ENCODE measurements around the gene MYDGF. TPM values are rescaled to one million over a fixed set of nuclear protein-coding genes. Genes with fewer than 3 reads are reported as not detected.

MYDGF gene
- total RNA-seq, 1 experiment from 2014 or later, result 58.2 TPM

- Mint-ChIP-seq H3K27me3 (ENCODE audit: low read depth) (no peaks in the 10 kb centered on the region), H3K36me3 (peaks cover 24% of the 10 kb centered on the region), H3K27ac (no peak overlapping the region; the same call in 1 of the 2 replicates), H3K4me3 (no peak overlapping the region), H3K9me3 (no peaks in the 10 kb centered on the region), H3K4me1 (no peaks in the 10 kb centered on the region)
- TF ChIP-seq SOX15 (CRISPR knock-in tag; IDR thresholded peaks at IDR 0.05), result no peak
- TF ChIP-seq CREM (CRISPR knock-in tag; IDR thresholded peaks at IDR 0.05), result no peak
- TF ChIP-seq GTF2I (CRISPR knock-in tag; conservative IDR thresholded peaks at IDR 0.05), result no peak
- TF ChIP-seq TEAD1 (CRISPR knock-in tag; IDR thresholded peaks at IDR 0.05), result no peak
- no peak for TF ChIP-seq FOXK1 (CRISPR knock-in tag; IDR thresholded peaks at IDR 0.05)
- no peak for TF ChIP-seq ZNF396 (CRISPR knock-in tag; IDR thresholded peaks at IDR 0.05; ENCODE audit: borderline replicate concordance)
- TF ChIP-seq, protein P1, sequence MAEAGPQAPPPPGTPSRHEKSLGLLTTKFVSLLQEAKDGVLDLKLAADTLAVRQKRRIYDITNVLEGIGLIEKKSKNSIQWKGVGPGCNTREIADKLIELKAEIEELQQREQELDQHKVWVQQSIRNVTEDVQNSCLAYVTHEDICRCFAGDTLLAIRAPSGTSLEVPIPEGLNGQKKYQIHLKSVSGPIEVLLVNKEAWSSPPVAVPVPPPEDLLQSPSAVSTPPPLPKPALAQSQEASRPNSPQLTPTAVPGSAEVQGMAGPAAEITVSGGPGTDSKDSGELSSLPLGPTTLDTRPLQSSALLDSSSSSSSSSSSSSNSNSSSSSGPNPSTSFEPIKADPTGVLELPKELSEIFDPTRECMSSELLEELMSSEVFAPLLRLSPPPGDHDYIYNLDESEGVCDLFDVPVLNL (CRISPR knock-in tag; IDR thresholded peaks at IDR 0.05; ENCODE audit: borderline replicate concordance, low read depth), result no peak
- no peak for TF ChIP-seq RELA (CRISPR knock-in tag; IDR thresholded peaks at IDR 0.05; ENCODE audit: borderline replicate concordance)
- no peak for TF ChIP-seq ZNF423 (CRISPR knock-in tag; IDR thresholded peaks at IDR 0.05)
- TF ChIP-seq USF1 (CRISPR knock-in tag; IDR thresholded peaks at IDR 0.05), result no peak
- no peak for TF ChIP-seq ETV6 (CRISPR knock-in tag; IDR thresholded peaks at IDR 0.05)
- TF ChIP-seq, protein P2, sequence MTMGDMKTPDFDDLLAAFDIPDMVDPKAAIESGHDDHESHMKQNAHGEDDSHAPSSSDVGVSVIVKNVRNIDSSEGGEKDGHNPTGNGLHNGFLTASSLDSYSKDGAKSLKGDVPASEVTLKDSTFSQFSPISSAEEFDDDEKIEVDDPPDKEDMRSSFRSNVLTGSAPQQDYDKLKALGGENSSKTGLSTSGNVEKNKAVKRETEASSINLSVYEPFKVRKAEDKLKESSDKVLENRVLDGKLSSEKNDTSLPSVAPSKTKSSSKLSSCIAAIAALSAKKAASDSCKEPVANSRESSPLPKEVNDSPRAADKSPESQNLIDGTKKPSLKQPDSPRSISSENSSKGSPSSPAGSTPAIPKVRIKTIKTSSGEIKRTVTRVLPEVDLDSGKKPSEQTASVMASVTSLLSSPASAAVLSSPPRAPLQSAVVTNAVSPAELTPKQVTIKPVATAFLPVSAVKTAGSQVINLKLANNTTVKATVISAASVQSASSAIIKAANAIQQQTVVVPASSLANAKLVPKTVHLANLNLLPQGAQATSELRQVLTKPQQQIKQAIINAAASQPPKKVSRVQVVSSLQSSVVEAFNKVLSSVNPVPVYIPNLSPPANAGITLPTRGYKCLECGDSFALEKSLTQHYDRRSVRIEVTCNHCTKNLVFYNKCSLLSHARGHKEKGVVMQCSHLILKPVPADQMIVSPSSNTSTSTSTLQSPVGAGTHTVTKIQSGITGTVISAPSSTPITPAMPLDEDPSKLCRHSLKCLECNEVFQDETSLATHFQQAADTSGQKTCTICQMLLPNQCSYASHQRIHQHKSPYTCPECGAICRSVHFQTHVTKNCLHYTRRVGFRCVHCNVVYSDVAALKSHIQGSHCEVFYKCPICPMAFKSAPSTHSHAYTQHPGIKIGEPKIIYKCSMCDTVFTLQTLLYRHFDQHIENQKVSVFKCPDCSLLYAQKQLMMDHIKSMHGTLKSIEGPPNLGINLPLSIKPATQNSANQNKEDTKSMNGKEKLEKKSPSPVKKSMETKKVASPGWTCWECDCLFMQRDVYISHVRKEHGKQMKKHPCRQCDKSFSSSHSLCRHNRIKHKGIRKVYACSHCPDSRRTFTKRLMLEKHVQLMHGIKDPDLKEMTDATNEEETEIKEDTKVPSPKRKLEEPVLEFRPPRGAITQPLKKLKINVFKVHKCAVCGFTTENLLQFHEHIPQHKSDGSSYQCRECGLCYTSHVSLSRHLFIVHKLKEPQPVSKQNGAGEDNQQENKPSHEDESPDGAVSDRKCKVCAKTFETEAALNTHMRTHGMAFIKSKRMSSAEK (CRISPR knock-in tag; IDR thresholded peaks at IDR 0.05; ENCODE audit: borderline replicate concordance), result no peak
- TF ChIP-seq, protein P3, sequence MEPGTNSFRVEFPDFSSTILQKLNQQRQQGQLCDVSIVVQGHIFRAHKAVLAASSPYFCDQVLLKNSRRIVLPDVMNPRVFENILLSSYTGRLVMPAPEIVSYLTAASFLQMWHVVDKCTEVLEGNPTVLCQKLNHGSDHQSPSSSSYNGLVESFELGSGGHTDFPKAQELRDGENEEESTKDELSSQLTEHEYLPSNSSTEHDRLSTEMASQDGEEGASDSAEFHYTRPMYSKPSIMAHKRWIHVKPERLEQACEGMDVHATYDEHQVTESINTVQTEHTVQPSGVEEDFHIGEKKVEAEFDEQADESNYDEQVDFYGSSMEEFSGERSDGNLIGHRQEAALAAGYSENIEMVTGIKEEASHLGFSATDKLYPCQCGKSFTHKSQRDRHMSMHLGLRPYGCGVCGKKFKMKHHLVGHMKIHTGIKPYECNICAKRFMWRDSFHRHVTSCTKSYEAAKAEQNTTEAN (CRISPR knock-in tag; IDR thresholded peaks at IDR 0.05), result no peak
- TF ChIP-seq GRHL2 (CRISPR knock-in tag; IDR thresholded peaks at IDR 0.05; ENCODE audit: insufficient replicate concordance, severe bottlenecking), result no peak
- TF ChIP-seq ZNF671 (CRISPR knock-in tag; IDR thresholded peaks at IDR 0.05), result no peak
- TF ChIP-seq, protein P4, sequence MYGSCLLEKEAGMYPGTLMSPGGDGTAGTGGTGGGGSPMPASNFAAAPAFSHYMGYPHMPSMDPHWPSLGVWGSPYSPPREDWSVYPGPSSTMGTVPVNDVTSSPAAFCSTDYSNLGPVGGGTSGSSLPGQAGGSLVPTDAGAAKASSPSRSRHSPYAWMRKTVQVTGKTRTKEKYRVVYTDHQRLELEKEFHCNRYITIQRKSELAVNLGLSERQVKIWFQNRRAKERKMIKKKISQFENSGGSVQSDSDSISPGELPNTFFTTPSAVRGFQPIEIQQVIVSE (CRISPR knock-in tag; IDR thresholded peaks at IDR 0.05; ENCODE audit: borderline replicate concordance), result no peak
- no peak for TF ChIP-seq MAX (CRISPR knock-in tag; IDR thresholded peaks at IDR 0.05)
- no peak for TF ChIP-seq FOXP1 (CRISPR knock-in tag; IDR thresholded peaks at IDR 0.05; ENCODE audit: borderline replicate concordance)
- TF ChIP-seq, protein P5, sequence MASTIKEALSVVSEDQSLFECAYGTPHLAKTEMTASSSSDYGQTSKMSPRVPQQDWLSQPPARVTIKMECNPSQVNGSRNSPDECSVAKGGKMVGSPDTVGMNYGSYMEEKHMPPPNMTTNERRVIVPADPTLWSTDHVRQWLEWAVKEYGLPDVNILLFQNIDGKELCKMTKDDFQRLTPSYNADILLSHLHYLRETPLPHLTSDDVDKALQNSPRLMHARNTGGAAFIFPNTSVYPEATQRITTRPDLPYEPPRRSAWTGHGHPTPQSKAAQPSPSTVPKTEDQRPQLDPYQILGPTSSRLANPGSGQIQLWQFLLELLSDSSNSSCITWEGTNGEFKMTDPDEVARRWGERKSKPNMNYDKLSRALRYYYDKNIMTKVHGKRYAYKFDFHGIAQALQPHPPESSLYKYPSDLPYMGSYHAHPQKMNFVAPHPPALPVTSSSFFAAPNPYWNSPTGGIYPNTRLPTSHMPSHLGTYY (CRISPR knock-in tag; IDR thresholded peaks at IDR 0.05), result no peak
- TF ChIP-seq SMAD3 (CRISPR knock-in tag; IDR thresholded peaks at IDR 0.05; ENCODE audit: borderline replicate concordance), result no peak
- ChIA-PET POLR2A (no interaction called here), CTCF (interaction anchor here (0.6 kb wide), 1 partner anchor 74 kb away, joined by 7 read pairs; no protein-coding TSS in a partner anchor)
- ATAC-seq, result no peak
- no peak for DNase-seq (ENCODE audit: low spot score)
Measured at GRCh38 chr19:4707956-4708650, 38.0 kb upstream of the MYDGF start.

Data from WTC11 (cell line).